HG02759 (cell line): Measurements from ENCODE around the gene LRP5.

Experiments used
- ATAC-seq: cut with Tn5 transposase; IDR thresholded peaks from one replicate; pipeline ENCODE4 v1.9.1; 2021; ENCODE audit warnings: mild to moderate bottlenecking, moderate library complexity; ENCODE audit not compliant: unreplicated experiment

The LRP5 gene

DNA sequence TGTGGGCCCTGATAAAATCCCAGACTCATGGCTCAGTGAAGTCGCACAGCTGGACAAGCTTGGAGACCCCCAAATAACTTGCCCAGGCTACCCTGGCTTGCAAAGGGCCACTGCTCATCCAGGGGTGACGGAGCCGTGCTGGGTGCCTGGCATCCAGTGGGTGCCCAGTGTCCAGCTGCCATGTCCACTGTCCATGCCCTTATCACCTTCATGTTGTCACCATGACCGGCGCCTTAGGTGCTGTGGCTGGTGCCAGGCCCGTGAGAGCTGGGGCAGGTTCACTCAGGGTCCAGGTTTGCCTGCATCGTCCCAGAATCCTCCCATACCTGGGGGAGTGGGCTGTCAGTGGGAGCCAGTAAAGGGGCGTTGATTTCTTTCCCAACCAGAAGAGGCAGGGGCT lies 57.4 kb downstream of the LRP5 start:
- no peak for ATAC-seq

DNA sequence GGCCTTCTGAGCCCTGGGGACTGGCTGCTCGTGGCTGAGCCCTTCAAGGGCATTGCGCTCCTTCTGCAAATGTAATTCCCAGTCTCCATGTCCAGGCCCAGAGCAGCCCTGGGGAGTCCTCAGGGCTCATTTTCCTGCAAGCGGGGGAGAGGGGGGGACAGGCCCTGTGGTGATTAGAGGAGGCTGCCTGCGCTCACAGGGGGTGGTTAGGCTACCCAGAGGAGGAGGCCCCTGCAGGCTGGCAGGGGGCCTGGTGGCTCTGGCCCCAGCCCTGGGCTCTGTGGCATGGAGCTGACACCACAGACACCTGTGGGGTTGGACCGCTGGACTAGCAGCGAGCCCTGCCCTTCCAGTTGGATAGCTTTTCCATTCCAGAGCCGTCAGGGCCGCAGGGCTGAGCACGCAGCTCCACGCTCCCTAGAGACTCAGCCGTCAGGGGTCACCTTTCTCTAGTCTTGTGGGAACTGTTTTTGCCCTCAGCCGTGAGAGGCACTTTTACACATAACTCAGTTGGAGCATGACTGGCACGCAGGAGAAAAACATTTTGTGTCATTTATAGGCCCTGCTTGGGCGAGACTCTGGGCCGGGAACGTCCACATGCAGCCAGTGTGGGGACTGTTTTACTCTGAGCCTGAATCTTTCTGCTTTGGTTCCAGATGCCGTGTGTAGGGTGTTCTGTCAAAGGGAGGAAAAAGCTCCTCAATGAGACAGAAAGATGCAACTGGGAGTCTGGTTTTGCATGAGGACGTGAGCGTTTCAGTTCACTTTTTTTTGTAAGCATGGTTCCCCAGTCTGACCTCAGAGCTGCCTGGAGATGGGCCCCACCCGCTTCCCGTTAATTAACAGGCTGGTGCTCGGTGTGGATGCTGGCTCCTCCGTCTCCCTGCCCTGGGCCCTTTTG lies 58.1 kb downstream of the LRP5 start:
- ATAC-seq = peak; percentile 71

DNA sequence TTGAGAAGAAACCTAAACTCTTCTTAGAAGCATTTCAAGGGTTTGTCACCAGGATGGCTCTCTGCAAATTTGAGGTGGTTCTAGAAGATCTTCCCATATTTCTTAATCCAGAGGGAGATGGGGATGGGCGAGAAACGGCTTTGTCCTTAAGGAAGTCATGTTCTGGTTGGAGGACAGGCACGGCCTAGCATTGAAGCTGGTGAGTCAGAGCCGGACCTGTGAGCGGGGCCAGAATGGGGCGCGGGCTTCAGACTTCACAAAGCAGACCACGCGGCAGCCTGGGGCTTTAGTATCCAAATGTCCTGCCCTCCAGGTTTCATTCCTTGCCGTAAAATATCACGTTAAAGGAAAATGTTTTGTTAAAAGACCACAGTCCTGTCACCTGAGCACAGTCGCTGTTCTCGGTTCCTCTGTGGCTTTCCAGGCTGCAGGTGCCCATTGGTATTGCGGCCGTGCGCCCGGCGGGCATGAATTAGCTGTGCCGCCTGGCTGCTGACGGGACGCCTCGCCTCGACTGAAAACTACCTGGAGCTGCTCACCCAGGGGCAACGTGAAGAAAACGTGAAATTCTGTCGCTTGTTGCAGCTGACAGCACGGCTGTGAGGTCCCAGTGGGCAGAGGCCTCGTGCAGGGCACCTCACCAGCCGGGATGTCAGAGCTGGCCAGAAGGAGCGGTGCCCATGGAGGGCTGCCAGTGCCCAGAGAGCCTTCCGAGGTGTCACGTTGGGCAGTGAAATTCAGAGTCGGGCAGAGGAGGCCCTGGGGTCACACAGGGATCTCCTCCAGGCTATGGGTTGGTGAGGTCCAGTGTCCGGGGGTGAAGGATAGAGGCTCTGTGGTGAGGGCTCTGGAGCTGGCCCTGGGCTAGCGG lies 59.0 kb downstream of the LRP5 start:
- no peak for ATAC-seq

DNA sequence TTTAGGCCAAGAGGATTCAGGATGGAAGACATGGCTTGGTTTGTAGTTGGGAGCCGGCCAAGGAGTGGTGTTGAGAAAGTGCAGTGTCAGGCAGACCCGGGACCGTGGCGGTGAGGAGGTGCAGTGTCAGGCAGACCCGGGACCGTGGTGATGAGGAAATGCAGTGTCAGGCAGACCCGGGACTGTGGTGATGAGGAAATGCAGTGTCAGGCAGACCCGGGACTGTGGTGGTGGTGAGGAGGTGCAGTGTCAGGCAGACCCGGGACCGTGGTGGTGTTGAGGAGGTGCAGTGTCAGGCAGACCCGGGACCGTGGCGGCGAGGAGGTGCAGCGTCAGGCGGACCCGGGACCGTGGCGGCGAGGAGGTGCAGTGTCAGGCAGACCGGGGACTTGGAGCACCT lies 59.7 kb downstream of the LRP5 start:
- no peak for ATAC-seq

DNA sequence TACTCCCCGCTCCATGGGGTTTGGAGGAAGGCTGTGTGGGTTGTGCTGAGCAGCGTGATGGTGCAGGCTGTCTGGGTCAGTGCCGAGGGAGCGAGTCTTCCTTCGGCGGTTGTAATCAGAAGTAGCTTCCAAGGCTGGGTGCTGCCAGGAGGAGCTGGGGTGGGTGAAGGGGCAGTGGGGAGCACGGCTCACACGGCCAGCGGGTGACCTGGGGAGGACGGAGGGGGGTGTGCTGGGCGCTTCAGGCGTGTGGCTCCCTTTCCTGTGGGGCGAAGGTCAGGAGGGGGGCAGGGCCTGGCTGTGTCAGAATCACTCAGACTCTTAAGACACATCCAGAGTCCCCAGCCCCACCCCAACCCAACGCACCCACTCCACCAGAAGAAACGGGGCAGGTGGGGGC lies 60.2 kb downstream of the LRP5 start:
- no peak for ATAC-seq

DNA sequence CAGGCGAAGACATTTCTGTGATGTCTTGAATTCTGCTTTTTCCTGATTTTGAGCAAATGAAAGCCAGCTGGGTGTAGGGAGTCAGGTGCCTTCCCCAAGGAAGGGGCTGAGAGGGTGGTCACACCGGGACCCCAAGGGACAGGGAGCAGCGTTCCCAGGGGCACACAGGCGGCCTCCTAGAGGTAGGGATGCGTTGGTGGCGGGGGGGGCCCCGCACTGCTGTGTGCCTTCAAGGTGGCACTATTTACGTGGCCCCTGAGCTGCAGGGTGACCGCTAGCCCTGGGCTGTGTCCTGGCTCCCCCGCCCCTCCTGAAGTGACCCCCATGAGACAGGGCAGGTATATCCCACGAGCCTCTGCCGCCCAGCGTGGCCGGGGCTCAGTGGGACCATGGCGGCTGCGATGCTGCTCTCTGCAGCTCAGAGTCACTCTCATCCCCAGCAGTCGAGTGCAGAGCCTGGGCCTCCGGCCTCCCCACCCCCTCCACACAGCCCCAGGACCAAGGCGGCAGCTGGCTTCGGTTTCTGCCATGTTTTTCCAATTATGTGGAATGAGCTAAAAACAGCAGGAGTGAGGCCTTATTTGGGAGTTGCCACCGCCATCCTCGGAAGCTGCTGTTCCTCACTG lies 60.9 kb downstream of the LRP5 start:
- no peak for ATAC-seq

DNA sequence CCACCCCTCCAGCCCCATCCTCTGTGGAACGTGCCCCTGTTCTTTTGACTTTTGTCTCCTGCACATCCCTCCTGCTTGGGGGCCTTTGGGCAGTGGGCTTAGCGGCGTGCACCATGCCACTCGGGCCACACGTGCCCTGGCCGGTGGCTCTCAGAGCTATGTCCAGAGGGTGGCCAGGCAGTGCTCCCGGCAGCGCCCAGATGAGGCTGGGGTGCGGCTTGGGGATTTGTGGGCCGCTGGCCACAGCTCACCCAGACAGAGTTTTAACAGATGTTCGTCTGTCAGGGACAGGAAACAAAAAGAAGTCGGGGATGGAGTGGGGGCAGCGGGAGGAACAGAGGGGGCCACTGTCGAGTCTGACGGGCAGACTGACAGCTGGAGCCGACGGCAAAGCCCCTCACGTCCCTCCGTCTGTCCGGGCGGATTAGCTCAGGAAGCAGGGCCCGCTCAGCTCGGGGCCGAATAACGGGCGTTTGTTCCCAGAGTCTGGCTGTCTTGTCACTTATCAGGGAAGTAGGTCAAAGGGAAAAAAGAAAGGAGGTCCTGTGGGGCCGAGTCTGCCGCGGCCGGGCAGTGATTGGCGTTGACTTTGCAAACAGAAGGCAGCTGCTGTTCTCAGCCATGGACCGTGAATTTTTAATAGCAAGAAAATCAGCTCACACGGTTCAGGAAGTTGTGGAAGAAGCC lies 61.6 kb downstream of the LRP5 start:
- no peak for ATAC-seq

DNA sequence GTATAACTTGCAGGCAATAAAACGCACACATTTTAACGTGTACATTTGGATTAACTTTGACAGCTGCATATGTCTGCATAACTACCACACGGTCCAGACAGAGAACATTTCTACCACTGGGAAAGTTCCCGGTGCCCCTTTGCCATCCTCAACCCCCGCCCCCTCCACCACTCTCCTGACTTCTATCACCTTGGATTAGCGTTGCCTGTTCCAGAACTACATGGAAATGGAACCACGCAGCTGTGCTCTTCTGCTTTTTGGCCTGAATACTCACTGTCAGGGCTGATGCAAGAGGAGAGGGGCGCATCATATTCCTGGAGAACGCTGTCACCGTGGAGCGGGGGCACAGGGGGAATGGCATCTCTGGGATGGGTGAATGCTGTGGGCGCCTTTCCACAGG lies 62.1 kb downstream of the LRP5 start:
- ATAC-seq = no peak

DNA sequence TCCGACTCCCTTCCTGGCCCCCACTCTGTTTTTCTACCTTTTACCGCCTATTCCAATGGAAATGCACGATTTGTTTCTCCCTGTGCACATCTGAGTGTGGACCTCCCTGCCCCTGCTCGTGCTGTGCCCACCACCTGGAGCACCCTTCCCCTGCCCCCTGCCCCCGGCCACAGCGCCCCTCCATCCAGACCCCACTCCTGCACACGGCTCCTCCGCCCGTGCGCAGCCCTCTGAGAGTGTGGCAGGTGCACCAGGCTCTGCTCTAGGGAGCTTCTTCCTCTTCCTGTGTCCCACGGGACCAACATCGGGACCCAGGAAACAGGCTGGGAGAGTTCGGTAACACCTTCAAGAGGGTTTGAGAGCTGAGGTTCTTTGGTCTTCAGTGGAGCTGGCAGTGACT lies 62.9 kb downstream of the LRP5 start:
- no peak for ATAC-seq

DNA sequence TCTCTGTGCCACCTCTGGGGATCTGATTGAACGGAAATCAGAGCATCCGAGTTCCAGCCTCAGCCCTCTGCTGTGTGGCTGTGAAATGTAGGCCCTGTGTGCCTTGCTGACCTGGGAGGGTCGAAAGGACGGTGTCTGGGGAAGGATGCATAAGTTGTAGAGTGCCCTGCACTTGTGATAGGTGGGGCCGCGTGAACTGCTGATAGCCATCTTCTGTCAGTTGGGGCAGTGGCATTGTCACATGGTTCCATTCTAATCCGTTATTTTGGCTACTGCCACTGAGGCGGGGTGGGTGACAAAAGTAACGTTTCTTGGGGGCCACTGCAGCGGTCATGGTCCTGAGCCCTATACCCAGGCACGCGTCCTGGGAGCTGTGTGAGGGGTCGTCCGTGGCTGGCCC lies 63.4 kb downstream of the LRP5 start:
- no peak for ATAC-seq

DNA sequence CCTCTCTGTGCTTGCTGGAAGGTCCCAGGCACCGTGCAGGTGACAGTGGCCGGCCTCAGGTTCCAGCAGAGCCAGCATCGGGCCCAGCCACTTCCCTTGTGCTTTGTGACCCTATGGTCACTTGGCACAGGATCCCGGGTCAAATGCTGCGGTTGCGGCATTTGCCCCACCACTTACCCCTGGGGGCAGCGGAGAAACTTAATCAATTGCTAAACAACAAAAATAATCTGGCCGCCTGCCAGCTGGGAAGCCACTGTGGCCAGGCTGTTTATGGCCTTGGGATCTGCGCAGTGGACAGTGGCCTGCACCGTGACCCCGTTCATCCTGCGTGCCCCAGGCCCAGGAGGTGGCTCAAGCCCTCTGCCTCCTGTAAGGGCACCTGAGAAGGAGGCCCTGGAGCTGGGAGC lies 65.0 kb downstream of the LRP5 start:
- ATAC-seq = no peak

DNA sequence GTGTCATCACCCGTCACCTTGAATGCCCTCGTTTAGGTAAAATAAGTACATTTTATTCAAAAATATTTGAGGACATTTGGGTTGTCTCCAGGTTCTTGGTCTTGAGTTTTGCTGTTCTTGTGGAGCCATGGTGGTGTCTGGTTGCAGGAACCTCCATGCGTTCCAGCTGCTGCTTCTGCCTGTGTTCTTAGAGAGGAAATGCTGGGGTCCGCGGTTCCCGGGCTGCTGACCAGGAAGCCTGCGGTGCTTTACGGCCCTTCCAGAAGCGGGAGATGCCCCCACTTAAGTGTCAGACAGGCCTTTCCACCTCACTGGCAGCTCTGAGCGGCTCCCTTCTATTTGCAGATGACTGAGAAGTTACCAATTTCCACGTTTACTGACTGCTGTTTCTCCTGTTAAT lies 66.8 kb downstream of the LRP5 start:
- ATAC-seq = no peak

DNA sequence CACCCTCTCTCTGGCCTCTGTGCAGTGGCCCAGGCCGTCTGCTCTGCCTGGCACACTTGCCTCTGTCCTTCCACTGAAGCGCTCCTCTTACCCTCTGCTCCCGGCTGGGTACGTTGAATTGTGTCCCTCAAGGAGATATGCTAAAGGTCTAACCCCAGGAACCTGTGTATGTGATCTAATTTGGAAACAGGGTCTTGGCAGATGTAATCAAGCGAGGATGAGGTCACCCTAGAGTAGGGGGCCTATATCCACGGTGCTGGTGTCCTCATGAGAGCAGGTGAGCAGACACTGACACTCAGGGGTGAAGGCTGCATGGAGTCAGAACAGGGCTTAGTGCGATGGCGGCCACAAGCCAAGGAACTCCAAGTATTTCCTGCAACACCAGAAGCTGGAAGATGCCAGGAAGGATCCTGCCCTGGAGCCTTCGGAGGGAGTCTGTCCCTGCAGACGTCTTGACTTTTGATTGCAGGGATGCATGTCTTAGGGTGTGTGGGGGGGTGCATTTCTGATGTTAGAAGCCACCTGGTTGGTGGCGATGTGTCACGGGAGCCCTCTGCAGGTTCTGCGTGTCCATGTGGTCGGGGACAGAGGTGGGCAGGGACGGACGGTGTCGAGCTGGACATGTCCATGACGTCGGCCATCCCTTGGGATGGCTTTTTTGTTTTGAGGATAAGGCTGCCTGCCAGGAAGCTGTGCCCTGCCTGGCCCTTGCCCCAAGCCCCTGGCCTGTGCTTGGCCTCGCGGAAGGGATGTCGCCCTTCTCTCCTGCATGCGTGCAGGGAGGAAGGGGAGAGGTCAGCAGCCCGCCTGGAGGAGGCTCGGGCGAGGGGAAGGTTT lies 68.6 kb downstream of the LRP5 start:
- ATAC-seq = no peak

DNA sequence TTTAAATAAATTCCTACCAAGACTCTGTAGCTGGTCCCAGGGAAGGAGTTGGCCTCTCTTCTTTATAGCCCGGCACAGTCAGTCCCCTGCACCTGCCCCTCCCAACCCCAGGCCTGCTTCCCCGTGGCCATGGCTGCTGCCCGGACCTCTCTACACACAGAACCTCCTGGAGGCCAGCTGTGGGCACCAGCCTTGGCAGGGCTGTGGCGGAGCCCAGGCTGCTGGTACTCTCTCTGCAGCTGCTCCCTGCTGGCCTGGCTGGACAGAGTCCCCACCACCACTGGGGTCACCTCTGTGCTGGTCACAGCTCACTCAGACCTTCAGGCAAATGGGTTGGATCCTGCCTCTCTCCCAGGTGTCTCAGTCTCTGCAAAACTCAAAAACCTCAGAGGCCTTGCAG lies 69.3 kb downstream of the LRP5 start:
- no peak for ATAC-seq

DNA sequence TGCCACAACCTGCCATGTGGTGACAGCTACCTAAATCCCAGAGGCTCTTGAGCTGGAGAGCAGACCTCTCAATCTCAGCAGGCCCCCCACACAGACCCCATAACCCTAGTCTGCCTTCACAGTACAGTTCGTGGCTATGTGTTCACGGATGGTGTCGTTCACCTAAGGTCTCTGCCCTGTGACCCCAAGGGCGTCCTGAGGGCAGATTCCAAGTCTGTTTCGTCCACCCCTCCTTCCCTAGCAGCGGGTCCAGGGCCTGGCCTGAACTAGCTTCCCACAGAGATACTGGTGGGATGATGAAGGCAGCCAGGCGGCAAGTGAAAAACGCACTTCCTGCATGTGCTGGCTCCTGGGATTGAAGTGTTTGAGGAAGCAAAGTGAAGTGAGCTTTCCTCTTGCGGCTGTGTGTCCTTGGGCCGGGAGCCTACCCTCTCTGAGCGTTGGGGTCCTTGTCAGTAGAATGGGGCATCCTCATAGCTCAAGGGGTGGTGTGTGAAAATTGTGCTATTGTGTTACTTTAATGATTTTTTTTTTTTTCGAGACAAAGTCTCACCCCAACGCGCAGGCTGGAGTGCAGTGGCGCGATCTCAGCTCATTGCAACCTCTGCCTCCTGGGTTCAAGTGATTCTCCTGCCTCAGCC lies 70.1 kb downstream of the LRP5 start:
- no peak for ATAC-seq

DNA sequence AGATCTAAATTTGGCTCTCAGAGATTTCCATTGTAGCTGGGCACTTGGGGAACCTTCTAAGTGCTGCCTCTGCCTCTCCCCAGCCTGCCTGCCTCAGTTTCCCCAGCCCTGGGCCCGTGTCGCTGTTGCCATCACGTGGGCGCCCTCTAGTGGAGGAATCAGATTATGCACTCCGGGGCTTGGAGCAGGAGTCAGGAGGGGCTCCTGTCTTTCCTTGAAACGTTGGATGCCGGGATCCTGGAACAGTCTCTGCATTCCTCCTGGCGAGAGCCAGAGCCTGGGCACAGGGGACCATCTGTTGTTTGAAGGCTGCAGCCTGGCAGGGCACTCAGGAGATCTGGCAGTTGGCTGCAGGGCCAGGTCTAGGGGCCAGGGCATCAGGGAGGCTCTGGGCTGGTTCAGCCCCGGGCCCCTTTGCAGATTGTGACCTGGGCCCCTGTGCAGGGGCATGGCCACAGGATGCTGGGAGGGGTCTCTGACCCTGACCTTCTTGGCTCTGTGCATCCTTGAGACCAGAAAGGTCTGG lies 71.6 kb downstream of the LRP5 start:
- ATAC-seq = no peak

DNA sequence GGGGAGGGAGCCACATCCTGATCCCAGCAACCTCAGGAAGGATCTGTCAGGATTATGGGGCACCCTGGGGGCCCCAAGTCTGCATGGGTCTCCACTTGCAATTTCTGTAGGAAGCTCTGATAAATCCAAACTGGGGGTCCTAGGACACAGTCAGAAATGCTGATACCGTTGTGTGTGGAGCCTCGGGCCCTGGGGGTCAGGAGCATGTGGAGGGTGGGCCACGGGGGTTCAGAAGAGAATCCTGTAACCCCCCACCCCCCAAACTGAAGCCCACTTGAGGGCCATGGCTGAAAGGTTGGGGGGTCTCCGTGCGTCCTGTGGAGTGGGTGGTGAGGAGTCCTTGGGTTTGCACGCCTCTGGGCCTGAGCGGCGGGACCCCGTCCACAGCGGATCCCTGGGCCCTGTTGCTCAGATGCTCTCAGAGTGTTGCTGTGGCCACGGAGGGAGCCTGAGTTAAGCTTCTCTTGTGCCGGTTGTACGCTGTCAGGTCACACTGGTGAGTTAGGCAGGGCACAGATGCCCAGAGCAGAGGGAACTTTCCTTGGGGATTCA lies 72.2 kb downstream of the LRP5 start:
- ATAC-seq = no peak

DNA sequence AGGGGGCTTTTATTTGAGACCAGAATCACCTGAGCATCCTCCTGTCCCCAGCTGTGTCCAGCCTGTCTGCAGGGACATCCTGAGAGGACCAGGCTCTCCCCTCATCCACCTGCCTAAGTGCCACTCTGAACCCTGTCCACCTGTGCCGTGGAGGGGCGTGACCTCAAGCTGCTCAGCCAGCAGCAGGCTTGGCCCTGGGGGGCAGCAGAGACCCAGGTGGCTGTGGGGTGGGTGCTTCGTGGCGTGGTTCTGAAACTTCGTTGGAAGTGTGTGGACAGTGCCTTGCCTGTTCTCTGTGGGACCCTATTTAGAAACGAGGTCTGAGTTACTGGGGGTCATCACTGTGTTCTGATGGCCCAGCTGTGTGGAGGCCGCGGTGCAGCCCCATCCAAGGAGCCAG lies 72.7 kb downstream of the LRP5 start:
- ATAC-seq = no peak

DNA sequence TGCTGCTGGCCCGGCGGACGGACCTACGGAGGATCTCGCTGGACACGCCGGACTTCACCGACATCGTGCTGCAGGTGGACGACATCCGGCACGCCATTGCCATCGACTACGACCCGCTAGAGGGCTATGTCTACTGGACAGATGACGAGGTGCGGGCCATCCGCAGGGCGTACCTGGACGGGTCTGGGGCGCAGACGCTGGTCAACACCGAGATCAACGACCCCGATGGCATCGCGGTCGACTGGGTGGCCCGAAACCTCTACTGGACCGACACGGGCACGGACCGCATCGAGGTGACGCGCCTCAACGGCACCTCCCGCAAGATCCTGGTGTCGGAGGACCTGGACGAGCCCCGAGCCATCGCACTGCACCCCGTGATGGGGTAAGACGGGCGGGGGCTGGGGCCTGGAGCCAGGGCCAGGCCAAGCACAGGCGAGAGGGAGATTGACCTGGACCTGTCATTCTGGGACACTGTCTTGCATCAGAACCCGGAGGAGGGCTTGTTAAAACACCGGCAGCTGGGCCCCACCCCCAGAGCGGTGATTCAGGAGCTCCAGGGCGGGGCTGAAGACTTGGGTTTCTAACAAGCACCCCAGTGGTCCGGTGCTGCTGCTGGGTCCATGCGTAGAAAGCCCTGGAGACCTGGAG lies 74.1 kb downstream of the LRP5 start:
- ATAC-seq = no peak
